Measurements from ENCODE around the gene SLC44A5.
"Not testable (repeated sequence)": the region's sequence is repeated elsewhere in the genome, so short reads cannot be mapped to it uniquely, and the experiment has no call there.

The SLC44A5 gene

GRCh38 chr1:75520862-75521475, 89.9 kb downstream of the SLC44A5 start:
- no peak for FAIRE-seq

DNA sequence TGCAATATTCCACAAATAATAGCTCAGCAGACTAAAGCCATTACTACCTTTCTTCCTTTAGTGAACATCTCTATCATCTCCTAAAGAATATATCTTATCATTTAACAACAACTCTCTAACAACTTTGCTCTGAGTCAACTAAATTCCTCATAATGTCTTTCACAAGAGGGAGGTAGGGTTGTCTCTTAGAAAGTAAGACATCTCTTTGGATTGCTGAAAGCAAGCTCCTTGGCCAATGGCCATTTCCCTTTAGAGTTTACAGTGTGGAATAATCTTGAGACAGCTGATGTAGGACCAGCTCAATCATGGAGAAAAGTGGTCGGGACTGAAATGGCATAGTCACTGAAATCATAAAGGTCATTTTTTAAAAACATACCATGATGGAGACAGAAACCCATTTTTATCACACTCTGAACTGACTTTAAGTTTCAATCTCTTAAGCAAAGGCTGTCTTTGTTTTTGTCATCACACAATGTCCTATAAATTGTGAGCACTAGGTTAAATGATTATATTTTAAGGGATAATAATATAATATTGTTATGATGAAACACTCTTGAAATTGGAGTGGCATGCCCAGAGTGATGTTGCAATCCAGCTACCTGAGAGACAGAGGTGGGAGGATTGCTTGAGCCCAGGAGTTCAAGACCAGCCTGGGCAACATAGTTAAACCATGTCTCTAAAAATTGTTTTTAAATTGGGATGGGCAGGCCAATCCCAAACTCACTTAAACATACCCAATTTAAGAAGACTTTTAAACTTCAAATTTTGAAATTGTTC, 91.1 kb downstream of the SLC44A5 start:
- FAIRE-seq, result no peak

DNA sequence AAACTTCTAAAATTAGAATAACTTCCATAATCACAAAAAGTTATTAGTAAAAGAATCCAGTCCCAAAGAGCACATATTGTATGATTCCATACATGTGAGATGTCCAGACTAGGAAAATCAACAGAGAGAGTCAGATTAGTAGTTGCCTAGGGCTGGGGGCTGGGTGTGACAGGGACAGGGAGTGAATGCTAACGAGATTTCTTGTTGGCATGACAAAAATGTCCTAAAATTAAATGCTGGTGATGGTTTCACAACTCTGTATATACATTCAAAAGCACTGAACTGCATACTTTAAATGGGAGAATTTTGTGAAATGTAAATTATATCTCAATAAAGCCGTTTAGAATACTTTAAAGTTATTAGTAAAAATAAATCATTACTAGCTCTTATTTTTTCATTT, 92.2 kb downstream of the SLC44A5 start:
- FAIRE-seq, result no peak

DNA sequence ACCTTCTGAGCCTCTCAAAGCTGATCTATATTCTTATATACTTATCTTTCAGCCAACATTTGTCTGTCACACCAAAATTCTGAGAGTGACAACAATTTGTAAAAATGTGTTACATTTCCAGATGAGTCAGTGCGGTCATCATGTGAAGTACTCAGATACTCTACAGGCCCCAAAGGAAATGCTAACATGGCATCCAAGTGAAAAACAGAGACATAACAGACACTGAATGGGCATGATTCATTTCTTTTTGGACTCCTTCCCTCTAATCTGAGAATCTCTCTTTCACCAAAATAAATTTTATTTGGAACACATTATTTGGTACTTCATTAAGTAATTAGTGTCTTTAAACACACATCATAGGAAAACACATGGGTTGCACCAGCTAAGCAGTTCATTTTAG, 96.6 kb downstream of the SLC44A5 start:
- FAIRE-seq, result no peak

GRCh38 chr1:75506976-75507375, 103.9 kb downstream of the SLC44A5 start:
- FAIRE-seq, result no peak

GRCh38 chr1:75503221-75503974, 107.5 kb downstream of the SLC44A5 start:
- FAIRE-seq, result no peak

- no peak for FAIRE-seq
These were observed 108.1 kb downstream of the SLC44A5 start for GRCh38 chr1:75502776-75503175.

- FAIRE-seq, result no peak
These were observed 109.2 kb downstream of the SLC44A5 start for GRCh38 chr1:75501577-75502295.

DNA sequence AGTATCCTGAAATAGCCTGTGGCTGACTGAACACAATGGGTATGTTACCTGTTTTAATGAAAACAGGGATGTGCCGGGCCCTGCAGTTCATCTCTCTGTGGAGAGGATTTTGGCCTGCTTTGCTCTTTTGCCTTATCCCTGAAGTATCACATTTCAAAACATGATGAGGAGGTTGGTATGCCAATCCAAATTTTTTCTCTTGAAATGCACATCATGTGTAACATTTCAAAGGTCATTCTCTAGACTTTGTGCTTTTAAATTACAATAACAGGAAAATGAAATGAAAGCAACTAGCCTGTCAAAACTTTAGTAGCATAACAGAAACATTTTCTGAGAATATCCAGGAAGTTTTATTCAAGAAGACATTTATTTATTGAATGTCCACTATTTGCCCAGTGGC, 118.9 kb downstream of the SLC44A5 start:
- FAIRE-seq, result no peak

DNA sequence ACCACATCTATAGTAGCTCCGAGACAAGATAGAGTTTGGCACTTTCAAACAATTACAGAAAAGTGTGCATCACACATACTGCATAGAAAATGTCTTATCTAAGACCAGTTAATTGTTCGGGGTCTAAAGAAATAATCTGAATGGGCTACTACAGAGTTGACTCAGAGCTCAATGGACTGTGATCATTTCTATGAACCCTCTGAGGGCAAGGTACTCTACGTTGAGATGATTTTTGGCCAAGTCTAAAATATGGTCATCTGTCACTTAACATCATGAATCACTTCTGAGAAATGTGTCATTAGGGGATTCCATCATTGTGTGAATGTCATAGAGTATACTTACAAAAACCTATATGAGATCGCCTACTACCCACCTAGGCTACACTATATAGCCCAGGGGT, 123.5 kb downstream of the SLC44A5 start:
- no peak for FAIRE-seq

GRCh38 chr1:75484789-75485188, 126.1 kb downstream of the SLC44A5 start:
- FAIRE-seq, result no peak

GRCh38 chr1:75482951-75483350, 128.0 kb downstream of the SLC44A5 start:
- FAIRE-seq, result no peak

- FAIRE-seq, result not testable (repeated sequence)
These were observed 134.4 kb downstream of the SLC44A5 start for GRCh38 chr1:75476486-75476885.

- FAIRE-seq, result no peak
These were observed 135.2 kb downstream of the SLC44A5 start for GRCh38 chr1:75475696-75476095.

DNA sequence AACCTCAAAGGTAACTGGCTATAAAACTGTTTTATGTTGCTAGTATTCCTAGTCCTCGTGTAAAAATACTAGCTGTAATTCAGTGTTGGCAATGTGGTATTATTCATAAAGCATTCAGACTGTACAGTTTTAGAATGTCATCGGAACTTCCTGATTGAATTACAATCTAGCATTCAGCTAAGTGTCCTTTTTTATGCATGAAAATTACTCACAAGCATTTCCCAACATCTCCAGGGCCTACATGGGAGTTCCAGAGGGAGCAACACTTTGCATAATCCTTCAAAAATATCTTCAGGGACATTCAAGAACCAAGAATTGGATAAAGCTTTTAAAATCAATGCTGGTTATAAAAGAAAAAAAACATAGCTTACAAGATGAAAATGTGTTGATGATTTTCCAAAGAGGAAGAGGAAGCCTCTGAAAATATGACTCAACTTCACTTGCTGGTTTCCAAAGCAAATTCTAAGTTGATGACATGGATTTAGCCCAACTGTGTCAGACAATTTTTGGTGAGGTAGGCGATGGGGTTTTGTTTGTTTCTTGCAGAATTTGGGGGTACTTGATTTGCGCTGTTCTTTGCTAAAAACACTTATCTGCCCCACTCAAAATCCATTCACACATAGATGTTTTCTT, 137.8 kb downstream of the SLC44A5 start:
- no peak for FAIRE-seq

- no peak for FAIRE-seq
These were observed 138.6 kb downstream of the SLC44A5 start for GRCh38 chr1:75472089-75472970.

DNA sequence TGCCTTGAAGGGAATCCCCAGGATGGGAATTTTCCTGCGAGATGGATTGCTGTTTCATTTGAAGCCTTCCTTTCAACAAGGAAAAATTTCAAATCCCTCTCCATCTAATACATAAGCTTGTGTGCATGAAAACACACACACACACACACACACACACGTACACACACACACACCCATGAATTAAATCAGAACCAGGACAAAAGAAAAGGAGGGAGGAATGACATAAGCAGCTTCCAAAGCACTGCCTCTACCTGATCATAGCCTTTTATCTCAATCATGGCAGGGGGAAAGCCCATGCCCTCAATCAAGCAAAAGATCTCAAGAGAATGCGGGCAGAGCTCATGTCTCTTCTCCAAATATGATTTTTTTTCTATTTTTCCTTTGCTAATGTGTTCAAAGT, 139.7 kb downstream of the SLC44A5 start:
- FAIRE-seq, result no peak

GRCh38 chr1:75470448-75470847, 140.5 kb downstream of the SLC44A5 start:
- FAIRE-seq, result no peak

DNA sequence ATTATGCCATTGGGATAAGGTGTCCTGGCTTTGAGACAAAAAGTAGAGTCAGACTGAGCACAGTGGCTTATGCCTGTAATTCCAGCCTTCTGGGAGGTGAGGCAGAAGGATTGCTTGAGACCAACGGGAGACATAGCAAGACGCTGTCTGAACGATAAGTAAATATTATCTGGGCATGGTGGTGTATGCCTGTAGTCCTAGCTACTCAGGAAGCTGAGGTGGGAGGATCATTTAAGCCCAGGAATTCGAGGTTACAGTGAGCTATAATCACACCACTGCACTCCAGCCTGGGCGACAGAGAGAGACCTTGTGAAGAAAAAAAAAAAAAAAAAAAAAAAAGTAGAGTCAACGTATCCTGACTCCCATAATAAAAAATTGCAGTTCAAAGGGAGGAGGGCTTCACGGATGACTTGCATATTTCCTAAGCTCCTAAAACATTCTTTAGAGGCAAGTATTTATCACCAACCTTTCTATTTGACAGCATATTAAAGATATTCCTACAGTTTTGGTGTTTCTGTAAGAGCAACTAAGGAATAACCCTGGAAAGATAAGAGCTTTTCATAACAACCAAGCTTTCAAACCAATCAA, 141.2 kb downstream of the SLC44A5 start:
- no peak for FAIRE-seq

DNA sequence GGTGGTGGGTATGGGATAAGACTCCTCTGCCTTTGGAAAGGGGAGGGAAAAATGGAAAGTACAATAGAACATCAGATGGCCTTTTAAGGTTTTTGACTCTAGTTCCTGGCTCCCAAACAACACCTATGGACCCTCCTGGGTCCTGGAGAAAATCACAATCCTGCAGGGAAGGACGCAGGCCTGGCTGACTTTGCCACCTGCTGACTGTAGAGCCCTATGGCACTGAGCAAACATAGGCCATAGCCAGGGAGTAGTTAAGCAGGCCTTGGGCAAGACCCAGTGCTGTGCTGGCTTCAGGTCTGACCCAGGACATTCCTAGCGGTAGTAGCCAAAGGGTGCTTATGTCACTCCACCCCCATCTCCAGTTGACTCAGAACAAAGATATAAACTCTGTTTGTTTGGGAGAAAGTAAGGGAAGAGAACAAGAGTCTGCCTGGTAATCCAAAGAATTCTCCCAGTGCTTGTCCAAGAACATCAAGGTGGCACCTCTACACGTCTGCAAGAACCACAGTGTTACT, 149.0 kb downstream of the SLC44A5 start:
- no peak for FAIRE-seq

GRCh38 chr1:75449998-75450397, 160.9 kb downstream of the SLC44A5 start:
- no peak for FAIRE-seq
